H9 (cell line): ENCODE data around the gene NELFCD. TPM values are rescaled to one million over a fixed set of nuclear protein-coding genes. Genes with fewer than 3 reads are reported as not detected.
A peak's percentile ranks its signal among the peaks of the same experiment; 100 is the strongest.

ENCODE experiments used
- DNase-seq: peaks from one replicate; pipeline ENCODE4 v3.0.0-alpha.2; 2017
- H2AFZ ChIP-seq: one replicate; pipeline ENCODE4 v1.6.1; 2013; ENCODE audit warnings: mild to moderate bottlenecking, low read length, control low read depth, moderate library complexity
- H2AK5ac ChIP-seq: 2 replicates; pipeline ENCODE4 v1.6.1; 2013; ENCODE audit warnings: low read length, control low read depth, mixed read lengths; ENCODE audit not compliant: insufficient read length
- H2BK120ac ChIP-seq: one replicate; pipeline ENCODE4 v1.6.1; 2013; ENCODE audit warnings: low read depth, mild to moderate bottlenecking, low read length, control low read depth, inconsistent platforms; ENCODE audit not compliant: poor library complexity, severe bottlenecking
- H2BK12ac ChIP-seq: 2 replicates; pipeline ENCODE4 v1.6.1; 2013; ENCODE audit warnings: low read length, control low read depth, mixed read lengths, low read depth; ENCODE audit not compliant: insufficient read length
- H2BK15ac ChIP-seq: 2 replicates; pipeline ENCODE4 v1.6.1; 2013; ENCODE audit warnings: low read depth, low read length, control low read depth
- H2BK20ac ChIP-seq: one replicate; pipeline ENCODE4 v1.6.1; 2013; ENCODE audit warnings: low read depth, mild to moderate bottlenecking, low read length, control low read depth, inconsistent platforms; ENCODE audit not compliant: poor library complexity, severe bottlenecking
- H2BK5ac ChIP-seq: 2 replicates; pipeline ENCODE4 v1.6.1; 2013; ENCODE audit warnings: low read length, control low read depth, mixed read lengths; ENCODE audit not compliant: insufficient read length
- H3K14ac ChIP-seq: 2 replicates; pipeline ENCODE4 v1.6.1; 2013; ENCODE audit warnings: low read length, control low read depth; ENCODE audit not compliant: insufficient read depth
- H3K18ac ChIP-seq: 2 replicates; pipeline ENCODE4 v1.6.1; 2013; ENCODE audit warnings: low read depth, mild to moderate bottlenecking, mixed read lengths, low read length, control low read depth; ENCODE audit not compliant: insufficient read length
- H3K23ac ChIP-seq: 2 replicates; pipeline ENCODE4 v1.6.1; 2013; ENCODE audit warnings: low read length, control low read depth, mixed read lengths, low read depth; ENCODE audit not compliant: insufficient read length
- H3K23me2 ChIP-seq: 2 replicates; pipeline ENCODE4 v1.6.1; 2013; ENCODE audit warnings: low read depth, mild to moderate bottlenecking, mixed read lengths, low read length, control low read depth; ENCODE audit not compliant: insufficient read length, poor library complexity, severe bottlenecking
- H3K27ac ChIP-seq: 2 replicates; pipeline ENCODE4 v1.5.1; 2013; ENCODE audit warnings: low read length, control low read depth, mixed read lengths, low read depth; ENCODE audit not compliant: insufficient read length
- H3K27me3 ChIP-seq: 2 replicates; pipeline ENCODE4 v1.6.1; 2013; ENCODE audit warnings: low read length, control low read depth, inconsistent platforms; ENCODE audit not compliant: insufficient read depth
- H3K4ac ChIP-seq: 2 replicates; pipeline ENCODE4 v1.6.1; 2013; ENCODE audit warnings: low read depth, mild to moderate bottlenecking, control low read depth, inconsistent platforms, low read length, moderate library complexity
- H3K4me1 ChIP-seq: 2 replicates; pipeline ENCODE4 v1.6.1; 2013; ENCODE audit warnings: low read length, control low read depth, inconsistent platforms; ENCODE audit not compliant: insufficient read depth
- H3K4me2 ChIP-seq: 2 replicates; pipeline ENCODE4 v1.6.1; 2013; ENCODE audit warnings: low read length, control low read depth, mixed read lengths; ENCODE audit not compliant: insufficient read length, insufficient read depth
- H3K56ac ChIP-seq: 2 replicates; pipeline ENCODE4 v1.6.1; 2013; ENCODE audit warnings: low read depth, mild to moderate bottlenecking, mixed read lengths, low read length, control low read depth; ENCODE audit not compliant: insufficient read length
- H3K79me1 ChIP-seq: 2 replicates; pipeline ENCODE4 v1.6.1; 2013; ENCODE audit warnings: low read depth, mild to moderate bottlenecking, moderate library complexity, low read length, control low read depth, inconsistent platforms; ENCODE audit not compliant: insufficient read depth, poor library complexity, severe bottlenecking
- H3K79me2 ChIP-seq: 2 replicates; pipeline ENCODE4 v1.6.1; 2013; ENCODE audit warnings: low read length, control low read depth, inconsistent platforms; ENCODE audit not compliant: insufficient read depth
- H3K9ac ChIP-seq: 2 replicates; pipeline ENCODE4 v1.6.1; 2013; ENCODE audit warnings: low read length, control low read depth, mixed read lengths; ENCODE audit not compliant: insufficient read length; ENCODE audit errors: extremely low read depth
- H3K9me3 ChIP-seq: one replicate; pipeline ENCODE4 v1.6.1; 2013; ENCODE audit warnings: low read depth, low read length, inconsistent platforms; ENCODE audit not compliant: control insufficient read depth
- H3T11ph ChIP-seq: one replicate; pipeline ENCODE4 v1.6.1; 2013; ENCODE audit warnings: mild to moderate bottlenecking, low read length, control low read depth, inconsistent platforms
- H4K20me1 ChIP-seq: one replicate; pipeline ENCODE4 v1.6.1; 2013; ENCODE audit not compliant: control insufficient read depth, insufficient read length, insufficient read depth
- H4K5ac ChIP-seq: 2 replicates; pipeline ENCODE4 v1.6.1; 2013; ENCODE audit warnings: low read depth, mild to moderate bottlenecking, mixed read lengths, low read length, control low read depth; ENCODE audit not compliant: insufficient read length
- H4K8ac ChIP-seq: replicated peaks from 2 replicates; pipeline ENCODE4 v1.6.1; 2013; ENCODE audit warnings: low read length, control low read depth, mixed read lengths, low read depth; ENCODE audit not compliant: insufficient read length
- H4K91ac ChIP-seq: 2 replicates; pipeline ENCODE4 v1.6.1; 2013; ENCODE audit warnings: low read depth, mild to moderate bottlenecking, moderate library complexity, mixed read lengths, low read length, control low read depth; ENCODE audit not compliant: insufficient read length
- H3K27ac Mint-ChIP-seq, 3 experiments: 2 replicates in 2 of 3; 3 replicates in 1 of 3; pipeline ENCODE4 v1.8.0; 2020 to 2021; ENCODE audit warnings: mixed read lengths in 3 of 3, mild to moderate bottlenecking in 1 of 3, moderate library complexity in 1 of 3
- H3K27me3 Mint-ChIP-seq: 2 replicates; pipeline ENCODE4 v1.8.0; 2021; ENCODE audit warnings: low read depth, mild to moderate bottlenecking, moderate library complexity, mixed read lengths
- H3K36me3 Mint-ChIP-seq, 3 experiments: 2 replicates in 2 of 3; 3 replicates in 1 of 3; pipeline ENCODE4 v1.8.0; 2020 to 2021; ENCODE audit warnings: low read depth in 3 of 3, mixed read lengths in 3 of 3; ENCODE audit not compliant: insufficient read depth in 1 of 3
- H3K4me1 Mint-ChIP-seq, 2 experiments: 2 replicates each; pipeline ENCODE4 v1.8.0; 2020; ENCODE audit warnings: mixed read lengths in 2 of 2
- H3K4me3 Mint-ChIP-seq, 2 experiments: 2 replicates in 1 of 2; 3 replicates in 1 of 2; pipeline ENCODE4 v1.8.0; 2020 to 2021; ENCODE audit warnings: mild to moderate bottlenecking in 2 of 2, mixed read lengths in 2 of 2, moderate library complexity in 1 of 2
- H3K9me3 Mint-ChIP-seq, 2 experiments: 2 replicates in 1 of 2; 3 replicates in 1 of 2; pipeline ENCODE4 v1.8.0; 2020; ENCODE audit warnings: mild to moderate bottlenecking in 2 of 2, mixed read lengths in 2 of 2, moderate library complexity in 1 of 2
- CTCF ChIP-seq: fragments of 200-600 bp; sonication (generic); conservative IDR thresholded peaks from 3 replicates; pipeline ENCODE4 v1.8.0; 2021; ENCODE audit warnings: antibody characterized with exemption, mild to moderate bottlenecking
- WGBS: extraction: QIAGEN DNeasy Blood & Tissue Kit; methylation state at CpG from one replicate; pipeline ENCODE4 v1.1.7; 2013; ENCODE audit warnings: missing lambda C conversion rate, low lambda C conversion rate, mixed read lengths; ENCODE audit not compliant: insufficient read length; ENCODE audit errors: extremely low coverage; 5-methylcytosine and 5-hydroxymethylcytosine counted together
- total RNA-seq: library from RNA; stranded (reverse); gene quantifications from 2 replicates; pipeline ENCODE4 v1.2.1, GENCODE V29; 2021

NELFCD gene
- total RNA-seq, 1 experiment from 2014 or later: 57.8 TPM

DNA sequence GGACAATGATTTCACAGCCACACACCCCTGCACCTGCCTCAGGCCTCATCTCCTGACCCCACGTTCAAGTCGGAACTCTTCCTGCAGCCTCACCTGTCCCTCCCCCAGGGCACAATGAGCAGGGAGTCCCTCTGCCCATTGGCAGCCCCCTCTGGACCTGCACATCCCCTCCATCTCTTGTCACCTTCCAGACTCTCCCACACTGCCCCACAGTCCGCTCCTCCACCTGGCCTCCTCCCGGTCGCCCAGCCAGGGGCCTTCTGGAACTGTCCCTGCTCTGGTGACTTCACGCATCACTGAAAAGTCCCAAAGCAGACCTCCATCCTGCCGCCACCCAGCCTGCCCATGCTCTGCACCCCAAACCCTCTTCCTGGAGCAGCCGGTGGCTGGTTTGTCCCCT, 21.3 kb downstream of the NELFCD start:
- H2BK120ac ChIP-seq: no peak overlapping the region
- H2BK20ac ChIP-seq: no peak overlapping the region
- no peaks in the 10 kb centered on the region for H3K79me1 ChIP-seq
- H4K91ac ChIP-seq: no peak overlapping the region
- Mint-ChIP-seq H3K27me3 (peaks cover 1% of the 10 kb centered on the region), H3K27ac (peak overlapping the region in 1 of 3 experiments; percentile 78; a peak in 1 of 7 replicates), H3K4me3 (no peak overlapping the region), H3K36me3 (peaks cover 0 to 26% (median 24%) of the 10 kb centered on the region in 3 experiments; a peak in 4 of 7 replicates), H3K9me3 (no peaks in the 10 kb centered on the region), H3K4me1 (peaks cover 13 to 14% of the 10 kb centered on the region in 2 experiments)
- H3K23me2 ChIP-seq: peaks cover 3% of the 10 kb centered on the region
- no peak overlapping the region for H2AK5ac ChIP-seq
- no peak overlapping the region for H3K18ac ChIP-seq
- H3K56ac ChIP-seq: no peak overlapping the region
- no peaks in the 10 kb centered on the region for H3K4me1 ChIP-seq
- H3K23ac ChIP-seq: no peak overlapping the region
- H3T11ph ChIP-seq: no peak overlapping the region
- H2BK12ac ChIP-seq: no peak overlapping the region
- H3K9ac ChIP-seq: no peak overlapping the region
- H3K27ac ChIP-seq: no peak overlapping the region
- H2BK15ac ChIP-seq: no peak overlapping the region
- H2BK5ac ChIP-seq: no peak overlapping the region
- no peak overlapping the region for H3K4me2 ChIP-seq
- H4K8ac ChIP-seq: no peak overlapping the region
- H4K5ac ChIP-seq: no peak overlapping the region
- no peaks in the 10 kb centered on the region for H4K20me1 ChIP-seq
- no peak overlapping the region for H3K14ac ChIP-seq
- H3K9me3 ChIP-seq: no peaks in the 10 kb centered on the region
- no peak overlapping the region for H2AFZ ChIP-seq
- no peaks in the 10 kb centered on the region for H3K27me3 ChIP-seq
- no peak for DNase-seq
- TF ChIP-seq CTCF: no peak
- H3K4ac ChIP-seq: no peak overlapping the region
- no peaks in the 10 kb centered on the region for H3K79me2 ChIP-seq
- no CpG with 5 or more reads among the region's 8 CpGs for WGBS
